ENCODE measurements around the gene TMEM59.
"Not testable (repeated sequence)": the region's sequence is repeated elsewhere in the genome, so short reads cannot be mapped to it uniquely, and the experiment has no call there.

TMEM59 gene

DNA sequence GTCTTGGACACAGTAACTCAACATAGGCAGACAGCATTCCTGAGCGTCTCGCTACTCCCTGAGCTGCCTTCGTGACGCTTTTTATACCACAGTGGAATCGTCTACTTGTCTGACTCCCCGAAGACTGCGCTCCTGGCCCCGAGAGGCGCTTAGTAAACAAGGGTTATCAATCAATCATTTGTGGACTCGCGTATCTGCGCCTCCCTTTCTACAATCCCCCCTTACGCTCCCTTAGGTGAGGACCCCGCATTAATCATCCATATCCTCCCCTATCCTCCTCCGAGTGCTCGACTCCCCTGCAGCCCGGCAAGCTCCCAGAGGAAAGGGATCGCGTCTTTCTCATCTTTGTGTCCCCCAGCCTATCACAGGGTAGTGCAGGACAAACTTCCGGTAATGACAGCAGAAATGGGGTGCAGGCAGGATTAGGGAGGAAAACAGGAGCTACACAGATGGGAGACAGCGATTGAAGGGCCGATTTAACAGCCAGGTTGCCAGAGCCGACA, 522 bp downstream of the TMEM59 start:
- DNase-seq (ENCODE audit: low read depth): peak; percentile 78
- peak overlapping the region; percentile 82 for H3K4me3 ChIP-seq (ENCODE audit: low read length)
- TF ChIP-seq CTCF (conservative IDR thresholded peaks at IDR 0.05; ENCODE audit: low read length): no peak

DNA sequence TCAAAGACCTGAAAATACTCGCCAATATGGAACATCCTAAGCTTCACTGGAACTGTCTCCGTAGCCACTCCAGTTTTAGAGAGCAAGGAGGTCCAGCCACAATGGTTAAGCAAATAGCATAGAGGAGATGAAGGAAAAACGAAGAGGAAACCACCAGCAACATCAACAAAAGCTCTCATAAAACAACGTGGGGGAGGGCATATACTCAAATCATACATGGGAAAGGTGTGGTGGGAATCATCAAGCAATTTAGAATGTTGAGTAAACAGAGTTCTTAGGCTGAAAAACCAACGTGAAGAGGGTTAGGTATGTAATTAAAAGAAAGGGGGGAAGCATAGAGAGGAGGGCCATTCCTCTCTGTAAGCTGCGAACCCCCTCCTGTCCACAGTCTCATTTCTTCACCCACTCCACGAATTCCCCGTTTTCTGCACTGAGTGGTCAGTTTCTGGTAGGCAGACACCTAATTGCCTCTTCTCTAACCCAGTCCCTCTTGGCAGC, 1.0 kb downstream of the TMEM59 start:
- peak overlapping the region; percentile 82 for H3K4me3 ChIP-seq (ENCODE audit: low read length)
- no peak for TF ChIP-seq CTCF (conservative IDR thresholded peaks at IDR 0.05; ENCODE audit: low read length)
- peak; percentile 10 for DNase-seq (ENCODE audit: low read depth)

DNA sequence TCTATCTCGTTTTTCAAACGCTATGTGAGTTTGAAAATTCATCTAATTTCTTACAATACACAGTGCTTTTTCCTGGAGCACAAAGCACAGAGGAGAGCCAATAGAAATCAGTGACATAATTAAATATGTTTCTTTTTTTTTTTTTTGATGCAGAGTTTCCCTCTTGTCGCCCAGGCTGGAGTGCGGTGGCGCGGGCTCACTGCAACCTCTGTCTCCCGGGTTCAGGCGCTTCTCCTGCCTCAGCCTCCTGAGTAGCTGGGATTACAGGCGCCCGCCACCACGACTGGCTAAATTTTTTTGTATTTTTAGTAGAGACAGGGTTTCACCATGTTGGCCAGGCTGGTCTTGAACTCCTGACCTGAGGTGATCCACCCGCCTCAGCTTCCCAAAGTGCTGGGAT, 2.6 kb downstream of the TMEM59 start:
- not testable (repeated sequence) for H3K4me3 ChIP-seq (ENCODE audit: low read length); DNase-seq (ENCODE audit: low read depth)

DNA sequence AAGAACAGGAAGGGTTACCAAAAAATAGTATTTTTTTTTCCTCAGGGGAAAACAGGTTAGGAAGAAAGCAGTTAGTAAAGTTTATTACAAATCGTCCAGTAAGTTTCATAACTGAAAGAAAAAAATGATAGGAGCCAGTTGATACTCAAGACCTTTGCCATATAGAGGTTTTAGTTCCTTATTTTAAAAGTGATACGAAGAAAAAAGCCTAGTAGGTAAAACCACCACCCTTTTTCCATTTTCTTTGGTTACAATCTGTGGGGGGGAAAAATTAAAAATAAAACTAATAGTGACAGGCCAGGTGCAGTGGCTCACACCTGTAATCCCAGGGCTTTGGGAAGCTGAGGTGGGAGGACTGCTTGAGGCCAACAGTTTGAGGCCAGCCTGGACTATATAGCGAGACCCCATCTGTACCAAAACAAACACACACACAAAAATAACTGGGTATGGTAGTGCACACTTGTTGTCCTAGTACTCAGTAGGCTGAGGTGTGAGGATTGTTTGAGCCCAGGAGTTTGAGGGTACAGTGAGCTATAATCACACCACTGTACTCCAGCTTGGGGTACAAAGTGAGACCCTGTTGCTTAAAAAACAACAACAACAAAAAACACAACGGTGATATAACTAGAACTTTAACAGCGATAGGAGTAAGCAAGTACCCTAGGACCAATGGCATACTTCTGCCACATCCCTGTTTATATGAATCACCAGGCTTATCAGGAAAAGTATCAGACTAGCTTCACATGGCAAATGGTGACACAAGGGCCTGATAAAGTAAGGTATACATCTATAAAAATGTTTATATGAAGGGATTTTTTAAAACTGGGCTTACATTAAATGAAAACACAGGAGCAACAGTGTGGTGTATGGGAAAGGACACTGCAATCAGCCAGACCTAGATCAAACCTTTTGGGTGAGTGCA, 5.4 kb downstream of the TMEM59 start:
- DNase-seq (ENCODE audit: low read depth): no peak

DNA sequence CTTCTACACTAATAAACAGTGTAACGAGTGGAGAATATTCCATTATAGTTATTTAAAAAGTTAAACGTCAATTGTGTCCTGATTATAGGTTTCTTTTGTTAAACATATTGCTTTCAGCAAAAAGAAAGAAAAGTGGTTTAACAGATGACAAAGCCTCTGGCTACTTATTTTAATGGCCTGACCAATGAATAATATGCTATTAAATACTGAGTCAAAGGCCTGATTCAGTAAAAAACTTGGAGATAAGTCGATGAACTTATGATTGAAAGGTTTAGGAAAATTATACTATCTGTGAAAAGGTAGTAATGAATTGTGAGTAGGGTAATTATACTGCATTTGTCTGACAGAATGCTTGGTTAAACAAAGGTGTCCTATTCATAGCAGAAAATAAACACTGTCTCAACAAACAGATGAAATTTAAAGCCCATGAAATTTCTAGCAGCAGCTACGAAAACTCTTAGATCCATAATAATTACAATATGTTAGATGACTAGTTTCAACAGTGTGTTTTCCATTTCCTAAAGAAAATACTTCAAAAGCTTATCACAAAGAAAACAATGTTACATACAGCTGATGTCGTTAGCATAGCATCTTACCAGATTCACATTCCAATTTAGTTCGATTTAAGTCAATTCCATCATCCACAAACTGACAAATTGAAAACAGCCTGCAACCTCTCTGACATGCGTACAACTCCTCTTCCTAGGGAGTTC, 6.2 kb downstream of the TMEM59 start:
- no peak for TF ChIP-seq CTCF (conservative IDR thresholded peaks at IDR 0.05; ENCODE audit: low read length)
- DNase-seq (ENCODE audit: low read depth): peak; percentile 26
- no peak overlapping the region for H3K4me3 ChIP-seq (ENCODE audit: low read length)

More for the DNA sequence above, 5.4 kb downstream of the TMEM59 start:
- H3K4me3 ChIP-seq (ENCODE audit: low read length): no peak overlapping the region
- no peak for TF ChIP-seq CTCF (conservative IDR thresholded peaks at IDR 0.05; ENCODE audit: low read length)

DNA sequence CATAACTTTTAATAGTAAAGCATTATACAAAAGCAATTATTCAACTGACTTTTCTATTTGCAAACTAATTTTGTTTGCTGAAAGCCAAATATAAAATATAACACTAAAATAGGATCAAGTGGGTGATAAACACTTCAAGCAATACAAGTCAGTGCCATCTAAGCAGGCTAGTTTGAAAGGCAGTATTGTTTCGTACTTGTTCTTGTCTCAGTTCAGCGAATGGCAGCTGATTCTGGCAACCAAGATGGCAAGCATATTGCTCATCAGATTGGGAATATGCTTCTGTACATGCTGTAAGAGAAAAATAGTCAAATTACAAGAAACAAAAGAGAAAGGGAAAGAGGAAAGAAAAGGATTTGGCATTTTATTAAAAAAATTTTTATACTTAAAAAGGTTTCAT, 7.5 kb downstream of the TMEM59 start:
- H3K4me3 ChIP-seq (ENCODE audit: low read length): no peak overlapping the region
- DNase-seq (ENCODE audit: low read depth): no peak
- TF ChIP-seq CTCF (conservative IDR thresholded peaks at IDR 0.05; ENCODE audit: low read length): no peak

DNA sequence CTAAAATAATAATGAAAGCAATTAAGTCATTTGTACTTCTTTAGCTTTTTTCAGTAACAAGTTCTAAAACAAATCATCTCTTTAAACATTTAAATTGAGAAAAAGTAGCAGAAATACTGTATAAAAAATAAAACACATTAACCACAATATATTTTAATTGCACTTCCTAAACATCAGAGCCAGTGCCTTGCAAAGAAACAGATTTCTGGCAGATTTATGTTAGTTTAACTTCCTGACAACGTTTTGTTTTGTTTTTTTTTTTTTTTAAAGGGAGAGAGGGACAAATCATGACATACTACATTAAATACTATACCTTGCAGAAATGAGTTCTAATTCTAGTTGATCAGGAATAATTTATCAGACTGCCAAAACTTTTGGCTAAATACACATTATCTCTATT, 11.2 kb downstream of the TMEM59 start:
- no peak for DNase-seq (ENCODE audit: low read depth)
- H3K4me3 ChIP-seq (ENCODE audit: low read length): no peak overlapping the region
- TF ChIP-seq CTCF (conservative IDR thresholded peaks at IDR 0.05; ENCODE audit: low read length): no peak

All from AG10803 (cell line).